SK-N-MC (cell line): ENCODE data around the gene FKTN.
"Not testable (repeated sequence)": the region's sequence is repeated elsewhere in the genome, so short reads cannot be mapped to it uniquely, and the experiment has no call there.

Experiments used
- DNase-seq: peaks from one replicate; pipeline ENCODE4 v3.0.0-alpha.2; 2011; ENCODE audit warnings: low read depth, low spot score
- H3K27ac ChIP-seq: fragments of 200-600 bp; sonication (generic); 2 replicates; pipeline ENCODE4 v1.5.1; 2016; ENCODE audit warnings: mixed run types
- H3K36me3 ChIP-seq: fragments of 200-600 bp; sonication (generic); 2 replicates; pipeline ENCODE4 v1.6.1; 2017; ENCODE audit warnings: antibody characterized with exemption, low read length, mixed read lengths; ENCODE audit not compliant: insufficient read depth
- H3K4me3 ChIP-seq: fragments of 200-600 bp; sonication (generic); 2 replicates; pipeline ENCODE4 v1.5.1; 2016
- H3K9ac ChIP-seq: fragments of 200-600 bp; sonication (generic); 2 replicates; pipeline ENCODE4 v1.8.0; 2017; ENCODE audit warnings: mixed run types, mixed read lengths; ENCODE audit not compliant: insufficient read length
- H3K9me3 ChIP-seq: fragments of 200-600 bp; sonication (generic); 2 replicates; pipeline ENCODE4 v1.6.1; 2017; ENCODE audit warnings: low read depth, mild to moderate bottlenecking, antibody characterized with exemption, low read length, moderate library complexity, mixed read lengths
- EZH2 ChIP-seq: fragments of 200-600 bp; sonication (generic); IDR thresholded peaks from one replicate; pipeline ENCODE4 v1.6.1; 2017; ENCODE audit warnings: antibody characterized with exemption
- FOXP2 ChIP-seq: optimal IDR thresholded peaks from 2 replicates; pipeline ENCODE3; 2011; ENCODE audit warnings: mild to moderate bottlenecking, moderate library complexity; ENCODE audit not compliant: insufficient read depth; ENCODE audit errors: extremely low read length, control extremely low read depth
- POLR2AphosphoS5 ChIP-seq: IDR thresholded peaks from 2 replicates; pipeline ENCODE4 v1.6.1; 2012; ENCODE audit warnings: mild to moderate bottlenecking, low read depth, low read length, borderline replicate concordance

FKTN gene

DNA sequence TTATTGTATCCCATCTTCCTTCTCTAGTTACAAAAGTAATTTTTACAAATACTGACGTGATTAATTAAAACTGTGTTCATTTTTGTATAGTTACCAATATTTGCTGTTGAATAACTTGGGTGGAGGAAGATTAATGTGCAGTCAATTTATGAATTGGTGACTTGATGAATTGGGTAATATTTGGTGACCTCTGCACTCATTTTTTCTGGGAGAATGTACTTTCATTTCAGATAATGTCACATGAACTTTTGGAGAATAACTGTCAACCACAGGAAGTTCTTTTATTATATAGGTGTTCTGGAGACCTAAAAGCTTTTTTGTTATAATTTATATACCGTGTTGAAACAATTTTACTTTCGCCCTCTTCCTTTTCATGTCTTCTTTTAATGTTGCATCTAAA lies 26.4 kb upstream of the FKTN start:
- H3K9ac ChIP-seq, result no peak overlapping the region
- peaks cover 18% of the 10 kb centered on the region for H3K36me3 ChIP-seq
- TF ChIP-seq EZH2 (no peak), POLR2AphosphoS5 (no peak), FOXP2 (no peak)
- no peak for DNase-seq
- no peaks in the 10 kb centered on the region for H3K9me3 ChIP-seq
- no peak overlapping the region for H3K27ac ChIP-seq
- no peak overlapping the region for H3K4me3 ChIP-seq

GRCh38 chr9:105535920-105536668 lies 21.8 kb upstream of the FKTN start:
- no peak for DNase-seq
- peaks cover 38% of the 10 kb centered on the region for H3K36me3 ChIP-seq
- no peak overlapping the region for H3K4me3 ChIP-seq
- TF ChIP-seq EZH2 (no peak), FOXP2 (no peak), POLR2AphosphoS5 (no peak)
- no peak overlapping the region for H3K27ac ChIP-seq
- no peaks in the 10 kb centered on the region for H3K9me3 ChIP-seq
- H3K9ac ChIP-seq, result no peak overlapping the region

GRCh38 chr9:105539452-105539851 lies 18.5 kb upstream of the FKTN start:
- H3K4me3 ChIP-seq, result no peak overlapping the region
- no peak overlapping the region for H3K27ac ChIP-seq
- DNase-seq, result no peak
- TF ChIP-seq FOXP2, result no peak
- TF ChIP-seq EZH2, result no peak
- TF ChIP-seq POLR2AphosphoS5, result no peak
- no peak overlapping the region for H3K9ac ChIP-seq
- peaks cover 44% of the 10 kb centered on the region for H3K36me3 ChIP-seq
- H3K9me3 ChIP-seq, result no peaks in the 10 kb centered on the region

GRCh38 chr9:105541838-105542237 lies 16.1 kb upstream of the FKTN start:
- peaks cover 34% of the 10 kb centered on the region for H3K36me3 ChIP-seq
- H3K9ac ChIP-seq, result no peak overlapping the region
- no peak for DNase-seq
- no peak overlapping the region for H3K27ac ChIP-seq
- H3K4me3 ChIP-seq, result no peak overlapping the region
- H3K9me3 ChIP-seq, result no peaks in the 10 kb centered on the region
- TF ChIP-seq FOXP2 (no peak), EZH2 (no peak), POLR2AphosphoS5 (no peak)

DNA sequence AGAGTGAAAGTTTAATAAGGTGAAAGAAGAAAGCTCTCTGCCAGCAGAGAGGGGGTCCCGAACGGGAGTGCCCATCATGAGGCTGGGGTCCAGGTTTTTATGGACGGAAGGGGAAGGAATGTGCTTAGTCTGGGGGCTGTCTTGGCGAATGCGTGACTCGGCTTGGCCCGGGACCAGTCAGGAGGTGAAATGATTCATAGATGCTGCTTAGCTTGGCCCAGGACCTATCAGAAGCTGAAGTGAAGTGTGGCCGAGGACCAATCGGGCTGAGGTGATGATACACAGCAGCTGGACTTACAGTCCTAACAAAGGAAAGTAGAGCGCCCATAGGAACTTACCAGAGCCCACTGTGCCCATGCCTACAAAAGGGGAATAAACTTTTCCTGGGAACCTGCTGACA lies 3.9 kb upstream of the FKTN start:
- Histone ChIP-seq H3K9me3 (no peaks in the 10 kb centered on the region), H3K36me3 (0 out of 2 replicates have a peak, but pooled peaks cover 4% of the 10 kb centered on the region), H3K9ac (no peak overlapping the region), H3K4me3 (no peak overlapping the region), H3K27ac (no peak overlapping the region)
- TF ChIP-seq POLR2AphosphoS5, result no peak
- TF ChIP-seq EZH2, result no peak
- TF ChIP-seq FOXP2, result no peak
- DNase-seq, result no peak

DNA sequence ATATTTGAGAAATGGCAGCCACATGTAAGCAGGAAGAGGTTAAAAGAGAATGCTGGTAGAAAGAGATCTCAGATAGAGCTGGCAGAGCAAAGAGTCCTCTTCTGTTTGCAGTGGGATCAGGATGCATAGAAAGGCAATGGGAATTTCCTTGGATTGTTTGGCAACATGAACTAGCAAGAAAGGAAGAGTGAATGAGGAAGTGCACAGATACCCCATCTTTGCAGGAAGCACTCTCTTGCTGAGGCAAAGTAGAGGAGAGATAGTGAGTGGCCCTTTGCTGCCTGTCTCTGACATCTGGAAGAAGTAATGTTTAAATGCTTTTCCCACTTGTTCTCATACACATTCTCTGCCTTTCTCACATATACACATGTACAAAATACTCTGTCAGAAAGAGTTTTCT lies 14.5 kb downstream of the FKTN start:
- Histone ChIP-seq H3K36me3 (peaks cover 9% of the 10 kb centered on the region), H3K9me3 (no peaks in the 10 kb centered on the region), H3K4me3 (no peak overlapping the region), H3K27ac (no peak overlapping the region), H3K9ac (no peak overlapping the region)
- DNase-seq, result no peak
- no peak for TF ChIP-seq FOXP2
- no peak for TF ChIP-seq EZH2
- no peak for TF ChIP-seq POLR2AphosphoS5

DNA sequence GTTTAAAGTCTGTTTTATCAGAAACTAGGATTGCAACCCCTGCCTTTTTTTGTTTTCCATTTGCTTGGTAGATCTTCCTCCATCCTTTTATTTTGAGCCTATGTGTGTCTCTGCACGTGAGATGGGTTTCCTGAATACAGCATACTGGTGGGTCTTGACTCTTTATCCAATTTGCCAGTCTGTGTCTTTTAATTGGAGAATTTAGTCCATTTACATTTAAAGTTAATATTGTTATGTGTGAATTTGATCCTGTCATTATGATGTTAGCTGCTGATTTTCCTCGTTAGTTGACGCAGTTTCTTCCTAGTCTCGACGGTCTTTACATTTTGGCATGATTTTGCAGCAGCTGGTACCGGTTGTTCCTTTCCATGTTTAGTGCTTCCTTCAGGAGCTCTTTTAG lies 22.0 kb downstream of the FKTN start:
- not testable (repeated sequence) for H3K27ac ChIP-seq, H3K36me3 ChIP-seq, H3K9ac ChIP-seq, H3K9me3 ChIP-seq, DNase-seq, H3K4me3 ChIP-seq

- not testable (repeated sequence) for DNase-seq, H3K36me3 ChIP-seq, H3K9ac ChIP-seq, H3K9me3 ChIP-seq, H3K27ac ChIP-seq, H3K4me3 ChIP-seq
These were observed 23.6 kb downstream of the FKTN start for GRCh38 chr9:105581550-105581949.

DNA sequence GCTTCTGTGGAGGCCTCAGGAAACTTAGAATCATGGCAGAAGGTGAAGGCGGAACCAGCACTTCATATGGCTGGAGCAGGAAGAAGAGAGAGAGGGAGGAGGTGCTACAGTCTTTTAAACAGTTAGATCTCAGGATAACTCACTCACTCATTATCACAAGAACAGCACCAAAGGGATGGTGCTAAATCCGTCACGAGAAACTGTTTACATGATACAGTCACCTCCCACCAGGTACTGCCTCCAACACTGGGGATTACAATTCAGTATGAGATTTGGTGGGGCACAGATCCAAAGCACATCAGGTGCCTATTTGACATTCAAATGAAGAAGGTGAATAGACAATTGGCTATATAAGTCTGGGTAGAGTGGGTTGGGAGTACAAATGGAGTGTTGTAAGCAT lies 35.2 kb downstream of the FKTN start:
- no peak overlapping the region for H3K9ac ChIP-seq
- 0 out of 2 replicates have a peak, but pooled peaks cover 7% of the 10 kb centered on the region for H3K36me3 ChIP-seq
- H3K27ac ChIP-seq, result no peak overlapping the region
- no peaks in the 10 kb centered on the region for H3K9me3 ChIP-seq
- TF ChIP-seq FOXP2 (no peak), POLR2AphosphoS5 (no peak), EZH2 (no peak)
- H3K4me3 ChIP-seq, result no peak overlapping the region
- no peak for DNase-seq
